HG03103 (cell line): ENCODE data around the gene DUSP16.

Experiments
- ATAC-seq: cut with Tn5 transposase; IDR thresholded peaks from one replicate; pipeline ENCODE4 v1.9.1; 2021; ENCODE audit warnings: low read depth; ENCODE audit not compliant: unreplicated experiment

DUSP16 gene

DNA sequence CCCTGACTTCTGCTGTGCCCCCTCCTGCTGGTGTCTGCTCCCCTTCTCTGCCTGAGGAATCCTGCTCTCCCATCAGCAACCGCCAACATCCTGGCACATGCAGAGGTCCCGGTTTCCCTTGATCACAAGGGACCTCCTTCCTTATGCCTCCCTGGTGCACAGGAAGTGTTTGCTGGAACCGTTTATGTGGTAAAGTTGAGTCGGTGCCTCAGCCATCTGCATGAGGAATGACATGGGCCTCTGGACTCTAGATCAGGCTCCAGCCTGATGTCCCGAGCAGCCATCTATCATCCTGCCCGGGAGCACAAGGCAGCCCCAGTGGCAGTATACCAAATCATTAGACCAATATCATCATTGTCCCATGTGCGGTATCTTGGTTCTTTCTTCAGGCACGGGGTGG, 115.4 kb downstream of the DUSP16 start:
- no peak for ATAC-seq

DNA sequence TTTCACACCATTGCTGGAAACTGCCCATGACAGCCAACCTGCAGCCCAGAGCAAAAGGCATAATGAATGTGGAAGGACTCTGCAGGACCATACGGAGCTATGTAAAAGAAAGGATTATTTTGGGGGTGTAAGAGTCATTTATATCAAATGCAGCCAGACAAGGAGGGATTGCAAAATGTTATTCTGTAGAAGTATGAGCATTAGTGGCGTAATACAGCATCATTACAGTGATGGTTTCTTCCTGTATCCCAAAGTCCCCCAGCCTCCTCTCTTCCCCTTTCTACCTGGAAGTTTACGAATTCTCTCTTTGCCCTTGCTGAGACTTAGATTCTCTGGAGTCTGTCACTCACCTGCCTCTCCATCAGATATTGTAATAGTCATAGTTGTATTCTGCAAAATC, 115.9 kb downstream of the DUSP16 start:
- ATAC-seq: no peak

DNA sequence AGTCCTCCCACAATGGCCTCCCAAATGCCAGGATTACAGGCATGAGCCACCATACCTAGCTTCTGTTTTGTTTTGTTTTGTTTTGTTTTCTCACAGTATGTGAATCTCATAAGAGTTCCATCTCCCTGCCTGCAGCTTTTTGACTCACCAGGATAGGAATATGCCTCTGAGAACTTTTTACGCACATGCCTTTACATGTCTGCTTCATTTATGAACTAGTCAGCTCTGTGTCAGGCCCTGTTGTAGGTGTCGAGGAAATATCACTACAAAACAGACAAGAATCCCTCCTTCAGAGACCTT, 116.8 kb downstream of the DUSP16 start:
- no peak for ATAC-seq

DNA sequence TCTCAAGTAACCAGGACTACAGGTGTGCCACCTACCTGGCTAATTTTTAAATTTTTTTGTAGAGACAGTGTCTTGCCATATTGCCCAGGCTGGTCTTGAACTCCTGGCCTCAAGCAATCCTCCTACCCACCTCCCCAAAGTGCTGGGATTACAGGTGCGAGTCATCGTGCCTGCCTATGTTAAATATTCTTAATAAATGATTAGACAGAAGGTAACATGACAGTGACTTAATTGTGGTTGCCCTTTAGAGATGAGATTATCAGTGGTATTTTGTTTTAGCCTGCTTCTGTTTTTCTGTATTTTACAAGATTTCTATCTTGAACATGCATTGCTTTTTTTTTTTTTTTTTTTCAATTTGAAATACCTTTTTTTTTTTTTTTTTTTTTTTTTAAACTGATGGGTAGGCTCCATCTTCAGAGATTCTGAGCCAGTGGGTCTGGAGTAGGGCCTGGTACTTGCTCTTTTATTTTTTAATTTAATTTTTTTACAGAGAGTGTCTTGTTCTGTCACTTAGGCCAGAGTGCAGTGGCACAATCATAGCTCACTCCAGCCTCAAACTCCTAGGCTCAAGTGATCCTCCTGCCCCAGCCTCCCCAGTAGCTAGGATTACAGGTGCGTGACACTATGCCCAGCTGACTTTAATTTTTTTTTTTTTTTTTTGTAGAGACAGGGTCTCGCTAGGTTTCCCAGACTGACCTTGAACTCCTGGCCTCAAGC, 117.3 kb downstream of the DUSP16 start:
- ATAC-seq: no peak

DNA sequence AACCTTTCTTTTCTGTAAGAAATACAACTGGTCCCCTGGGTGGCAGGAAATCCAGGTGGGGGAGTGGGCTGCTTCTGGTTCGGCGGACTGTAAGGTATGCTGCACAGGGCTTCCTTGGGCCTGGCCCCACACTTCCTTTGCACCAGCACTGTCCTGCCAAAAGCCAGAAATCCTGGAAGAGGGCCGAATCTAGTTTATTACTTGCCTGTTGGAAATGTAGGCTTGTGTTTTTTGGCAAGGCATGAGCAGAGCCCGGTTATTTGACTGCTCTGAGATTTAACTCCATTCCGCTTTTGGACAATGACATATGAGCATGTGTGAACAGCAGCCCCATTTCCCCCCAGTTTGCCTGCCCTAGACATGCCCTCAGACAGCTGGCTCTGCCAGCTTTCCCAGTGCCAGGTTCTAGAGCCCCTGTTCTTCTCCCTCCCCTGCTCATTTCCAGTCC, 119.2 kb downstream of the DUSP16 start:
- ATAC-seq: no peak

DNA sequence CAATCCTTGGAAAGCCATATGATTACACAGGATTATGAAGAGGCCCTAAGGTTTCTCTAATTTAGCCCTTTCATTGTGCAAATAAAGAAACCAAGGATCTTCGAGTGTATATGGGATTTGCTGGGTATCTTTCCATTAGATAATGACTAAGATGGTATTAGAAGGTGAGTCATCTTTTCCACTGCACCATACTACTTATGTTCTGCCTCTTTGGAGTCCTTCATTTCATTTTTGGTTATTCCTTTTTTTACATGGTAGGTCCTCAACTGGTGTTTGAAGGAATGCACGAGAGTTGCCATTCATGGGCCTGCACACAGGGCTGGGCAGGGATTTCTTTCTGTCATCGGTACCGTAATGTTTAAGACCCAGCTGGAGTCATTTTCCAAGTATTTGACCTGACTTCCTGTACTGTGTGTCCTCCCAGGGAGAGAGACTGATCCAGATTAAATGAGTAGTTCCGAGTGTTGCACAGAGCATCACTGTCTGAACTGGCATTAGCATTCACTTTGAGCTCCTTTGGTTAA, 120.1 kb downstream of the DUSP16 start:
- ATAC-seq: no peak

DNA sequence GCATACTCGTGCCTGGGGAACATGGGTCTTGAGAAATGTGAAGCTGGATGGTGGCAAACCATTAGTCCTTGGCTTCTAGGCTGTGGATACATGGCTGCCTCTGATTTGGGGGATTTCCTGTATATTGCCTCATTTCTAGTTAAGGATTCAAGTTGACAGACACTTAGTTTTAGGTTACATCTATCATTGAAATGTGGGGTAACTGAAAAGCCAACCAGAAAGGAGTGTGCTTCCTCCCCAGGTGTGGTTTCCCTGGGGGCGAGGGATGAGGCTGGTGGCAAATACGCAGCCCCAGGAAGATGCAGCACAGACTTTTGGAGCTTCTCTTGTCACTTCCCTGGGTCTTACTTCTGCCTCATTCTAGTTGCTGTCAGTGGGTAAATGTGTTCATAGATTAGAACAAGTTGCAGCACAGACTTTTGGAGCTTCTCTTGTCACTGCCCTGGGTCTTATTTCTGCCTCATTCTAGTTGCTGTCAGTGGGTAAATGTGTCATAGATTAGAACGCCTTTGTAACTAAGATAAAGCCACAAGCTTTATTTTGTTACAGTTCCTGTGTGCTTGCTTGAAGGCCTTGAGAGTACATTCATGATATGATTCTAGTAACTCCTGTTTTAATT, 120.7 kb downstream of the DUSP16 start:
- ATAC-seq: no peak

DNA sequence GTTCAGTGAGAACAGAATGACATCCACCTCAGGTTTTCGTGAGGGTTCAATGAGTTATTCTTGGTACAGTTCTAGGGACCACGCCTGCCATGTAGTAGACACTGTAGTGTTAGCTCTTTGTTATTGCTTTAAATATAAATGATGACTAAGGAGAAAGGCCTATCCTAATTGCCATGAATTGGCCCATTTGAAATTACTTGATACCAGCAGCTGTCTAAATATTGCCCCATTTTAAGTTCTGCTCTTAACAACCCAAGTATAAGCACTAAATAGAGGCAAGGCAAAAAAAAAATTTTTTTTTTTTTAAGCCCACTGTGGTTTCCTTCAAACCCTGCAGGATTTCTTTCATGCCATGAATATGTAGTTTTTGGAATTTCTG, 121.2 kb downstream of the DUSP16 start:
- ATAC-seq: no peak

DNA sequence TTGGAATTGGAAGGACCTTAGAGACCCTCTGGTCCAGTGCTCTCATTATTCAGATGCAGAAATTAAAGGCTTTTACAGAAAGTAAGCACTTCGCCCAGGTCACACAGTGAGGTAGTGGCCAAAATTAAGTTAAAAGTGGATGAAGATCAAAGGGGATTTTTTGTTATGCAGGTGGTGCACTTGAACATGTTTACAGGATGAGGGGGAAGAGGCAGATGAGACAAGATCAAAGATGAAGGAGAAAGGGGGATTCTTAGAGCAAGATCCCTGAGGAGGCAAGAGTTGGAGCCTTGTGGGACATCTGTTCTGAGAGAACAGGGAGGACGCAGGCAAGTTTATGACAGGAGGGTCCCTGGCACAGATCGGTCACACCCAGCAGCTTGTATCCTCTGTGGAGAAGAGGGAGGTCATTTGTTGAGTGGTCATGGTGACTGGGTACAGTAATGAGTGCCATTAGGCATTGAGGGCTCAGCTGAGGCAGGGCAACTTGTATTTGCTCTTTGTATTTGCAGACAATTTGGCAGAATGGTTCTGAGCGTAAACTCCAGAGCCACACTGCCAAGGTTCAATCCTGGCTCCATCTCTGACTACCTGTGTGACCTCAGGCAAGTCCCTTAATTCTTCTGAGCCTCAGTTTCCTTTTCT, 121.8 kb downstream of the DUSP16 start:
- ATAC-seq: no peak

DNA sequence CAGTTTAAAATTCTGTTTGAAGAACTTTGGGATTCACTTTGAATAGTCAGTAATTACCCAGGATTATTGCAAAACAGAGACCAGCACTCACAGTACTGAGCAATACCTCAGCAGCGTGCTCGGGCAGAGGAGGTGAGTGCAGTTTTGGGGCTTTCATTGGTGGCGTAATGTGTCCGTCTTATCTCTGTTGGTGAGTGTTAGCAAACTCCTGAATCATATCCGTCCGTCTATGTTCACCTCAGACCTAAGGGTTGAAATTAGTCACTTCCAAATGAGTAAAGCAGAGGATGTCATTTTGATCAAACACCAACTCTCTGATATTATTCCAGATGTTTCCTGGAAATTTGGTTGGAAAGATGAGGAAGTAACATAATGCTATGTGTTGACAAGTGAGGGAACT, 123.0 kb downstream of the DUSP16 start:
- no peak for ATAC-seq

DNA sequence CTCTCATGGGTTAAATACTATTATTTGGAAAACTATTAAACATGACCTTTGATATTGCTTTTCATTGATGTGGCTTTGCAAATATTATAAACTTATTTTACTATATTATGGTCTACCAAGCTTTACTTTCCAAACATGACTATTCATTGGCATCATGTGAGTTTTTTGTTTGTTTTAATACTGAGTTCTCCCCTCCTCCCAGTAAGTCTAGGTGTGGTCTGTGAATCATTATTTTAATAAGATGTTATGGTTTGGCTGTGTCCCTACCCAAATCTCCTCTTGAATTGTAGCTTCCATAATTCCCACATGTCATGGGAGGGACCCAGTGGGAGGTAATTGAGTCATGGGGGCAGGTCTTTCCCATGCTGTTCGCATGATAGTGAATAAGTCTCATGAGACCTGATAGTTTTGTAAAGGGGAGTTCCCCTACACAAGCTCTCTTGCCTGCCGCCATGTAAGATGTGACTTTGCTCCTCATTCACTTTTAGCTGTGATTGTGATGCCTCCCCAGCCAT, 125.8 kb downstream of the DUSP16 start:
- ATAC-seq: no peak

DNA sequence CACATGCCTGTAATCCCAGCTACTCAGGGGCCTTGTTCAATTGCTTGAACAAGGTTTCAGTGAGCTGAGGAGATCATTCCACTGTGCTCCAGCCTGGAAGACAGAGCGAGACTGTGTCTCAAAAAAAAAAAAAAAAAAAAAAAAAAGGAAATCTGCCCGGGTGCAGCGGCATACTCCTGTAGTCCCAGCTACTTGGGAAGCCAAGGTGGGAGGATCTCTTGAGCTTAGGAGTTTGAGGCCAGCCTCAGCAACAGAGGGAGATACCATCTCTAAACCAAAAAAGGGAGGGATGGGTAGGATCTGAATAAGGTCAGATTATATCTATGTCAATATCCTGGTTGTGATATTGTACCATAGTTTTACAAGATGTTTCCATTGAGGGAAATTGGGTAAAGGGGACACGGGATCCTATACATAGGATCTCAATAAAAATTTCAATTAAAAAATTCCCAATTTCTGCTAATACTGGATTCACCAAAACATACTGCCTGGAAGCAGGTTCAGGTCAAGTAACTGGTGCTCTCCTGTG, 129.4 kb downstream of the DUSP16 start:
- no peak for ATAC-seq

DNA sequence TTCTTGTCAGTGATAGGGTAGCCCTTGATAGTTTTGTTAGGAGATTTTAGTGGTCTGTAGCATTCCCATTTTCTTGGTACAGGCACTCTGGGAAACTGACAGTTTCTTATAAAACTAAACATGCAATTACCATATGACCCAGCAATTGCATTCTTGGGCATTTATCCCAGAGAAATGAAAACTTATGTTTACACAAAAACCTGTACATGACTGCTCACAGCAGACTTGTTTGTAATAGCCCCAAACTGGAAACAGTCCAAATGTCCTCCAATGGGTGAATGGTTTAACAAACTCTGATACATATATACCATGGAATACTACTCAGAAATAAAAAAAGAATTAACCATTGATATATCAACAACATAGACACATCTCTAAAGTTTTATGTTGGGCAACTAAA, 130.3 kb downstream of the DUSP16 start:
- ATAC-seq: no peak

DNA sequence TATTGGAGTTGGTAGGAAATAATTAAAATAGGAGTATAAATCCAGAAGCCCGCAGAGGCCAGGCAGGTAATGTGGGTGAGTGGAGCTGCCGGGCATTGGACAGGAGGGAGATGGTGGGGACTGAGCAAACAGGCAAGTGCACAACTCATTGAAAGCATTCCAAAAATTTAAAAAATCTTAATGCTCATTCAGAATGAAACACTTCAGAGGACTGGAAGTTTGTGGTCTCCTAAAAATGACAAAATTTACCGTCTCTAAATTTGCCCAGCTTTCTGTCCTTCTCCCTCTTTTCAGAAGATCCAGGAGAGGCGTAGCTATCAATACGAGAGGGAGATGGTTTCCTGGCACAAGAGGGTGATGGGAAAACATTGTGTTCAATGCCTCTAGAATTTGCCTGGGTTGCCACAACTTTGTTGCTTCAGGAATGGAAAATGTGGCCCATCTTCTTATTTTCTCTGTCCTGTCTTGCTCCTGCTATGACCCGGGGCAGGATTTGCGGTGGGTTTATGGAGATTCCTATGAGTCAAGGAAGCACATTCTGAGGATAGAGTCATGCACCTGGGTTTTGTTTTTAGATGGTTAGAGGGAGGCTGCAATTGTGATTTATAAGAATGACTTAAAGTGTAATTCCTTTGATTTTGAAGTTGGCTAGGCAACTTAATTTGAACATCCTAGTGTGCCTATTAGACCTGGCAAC, 133.6 kb downstream of the DUSP16 start:
- no peak for ATAC-seq

DNA sequence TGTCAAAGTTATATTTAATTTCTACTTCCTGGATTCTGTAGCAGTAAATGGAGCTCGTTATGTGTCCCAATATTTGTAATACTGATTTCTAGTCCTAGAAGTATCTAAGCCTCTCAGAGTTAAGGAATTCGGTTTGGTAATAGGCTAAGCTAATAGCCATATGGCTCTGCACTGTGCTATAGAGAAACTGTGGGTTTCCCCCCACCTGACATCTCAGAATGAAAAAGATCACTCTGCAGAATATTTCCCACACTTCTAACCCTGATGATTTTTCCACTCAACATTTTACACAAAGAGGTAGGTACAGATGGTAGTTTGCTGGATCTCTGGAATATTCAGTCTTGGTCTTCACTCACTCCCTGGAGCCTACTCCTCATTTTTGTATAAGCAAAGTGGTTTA, 134.6 kb downstream of the DUSP16 start:
- no peak for ATAC-seq

DNA sequence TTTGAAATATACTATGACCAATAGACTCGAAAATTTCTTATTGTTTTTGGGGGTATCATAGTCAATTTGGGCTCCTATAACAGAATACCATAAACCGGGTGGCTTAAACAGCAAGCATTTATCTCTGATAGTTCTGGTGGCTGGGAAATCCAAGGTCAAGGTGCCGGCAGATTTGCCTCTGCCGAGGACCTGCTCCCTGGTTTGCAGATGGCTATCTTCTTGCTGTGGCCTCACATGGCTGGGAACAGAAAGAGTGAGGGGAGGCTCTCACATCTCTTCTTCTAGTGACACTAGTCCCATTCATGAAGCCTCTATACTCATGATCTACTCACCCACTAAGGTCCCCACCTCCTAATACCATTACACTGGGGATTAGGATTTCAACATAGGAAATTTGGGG, 135.1 kb downstream of the DUSP16 start:
- no peak for ATAC-seq

DNA sequence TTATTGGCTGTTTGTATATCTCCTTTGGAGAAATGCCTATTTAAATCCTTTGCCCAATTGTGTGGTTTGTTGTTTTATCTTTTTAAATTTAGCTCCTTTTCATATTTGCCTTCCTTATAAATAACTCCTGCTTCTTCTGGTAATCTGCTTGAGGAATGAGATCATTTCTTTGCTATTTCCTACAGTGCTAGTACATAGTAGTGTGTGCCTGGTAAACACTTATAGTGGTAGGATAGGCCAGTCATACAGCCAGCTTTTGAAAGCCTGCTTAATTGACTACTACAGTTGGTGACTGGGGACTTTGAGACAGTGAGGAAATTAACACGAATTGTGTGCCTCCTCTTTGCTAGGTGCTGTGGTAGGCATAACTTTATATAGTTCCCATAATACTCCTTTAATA, 137.0 kb downstream of the DUSP16 start:
- no peak for ATAC-seq

DNA sequence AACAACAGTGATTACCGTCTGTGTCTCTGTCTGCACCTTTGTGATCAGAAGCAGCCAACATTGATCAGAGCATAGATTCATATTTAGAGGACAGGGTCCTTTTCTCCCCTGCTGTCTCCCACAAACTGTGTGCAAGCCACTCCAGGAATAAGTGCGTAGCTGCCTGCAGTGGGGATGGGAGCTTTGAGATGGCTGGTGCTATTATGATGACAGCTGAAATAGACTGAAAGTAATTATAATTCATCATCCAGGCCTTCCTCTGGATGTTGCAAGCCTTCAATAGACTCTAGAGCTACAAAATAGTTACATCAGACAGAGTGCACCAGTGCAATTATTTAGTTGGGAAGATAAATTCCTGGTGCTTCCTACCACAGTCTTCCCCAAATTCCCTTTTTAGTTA, 137.7 kb downstream of the DUSP16 start:
- ATAC-seq: no peak
